ENCODE measurements around the gene C19orf12.

C19orf12 gene

DNA sequence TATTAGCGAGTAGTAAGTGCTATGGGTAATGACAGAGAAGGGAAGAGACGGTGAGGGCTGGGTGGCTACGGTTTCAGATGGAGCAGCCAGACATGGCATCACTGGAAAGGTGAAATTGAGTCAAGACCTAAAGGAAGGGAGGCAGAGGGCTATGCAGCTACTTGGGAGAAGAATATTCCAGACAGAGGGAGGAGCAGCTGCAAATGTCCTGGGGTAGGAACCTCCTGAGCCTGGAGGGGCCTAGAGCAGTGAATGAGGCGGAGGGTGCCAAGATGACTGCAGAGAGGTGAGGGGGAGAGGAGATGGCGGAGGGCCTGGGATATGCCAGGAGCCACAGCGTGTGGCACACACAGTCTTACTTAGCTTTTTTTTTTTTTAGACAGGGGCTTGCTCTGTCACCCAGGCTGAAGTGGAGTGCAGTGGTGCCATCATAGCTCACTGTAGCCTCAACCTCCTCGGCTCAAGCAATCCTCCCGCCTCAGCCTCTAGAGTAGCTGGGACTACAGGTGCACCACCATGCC is 28.7 kb downstream of the C19orf12 start:
- Mint-ChIP-seq H3K27me3 (no peaks in the 10 kb centered on the region), H3K9me3 (no peaks in the 10 kb centered on the region), H3K4me3 (no peak overlapping the region), H3K27ac (ENCODE audit: low read depth) (peak overlapping the region; percentile 13), H3K36me3 (ENCODE audit: insufficient read depth) (peaks cover 2% of the 10 kb centered on the region), H3K4me1 (peaks cover 46% of the 10 kb centered on the region)
- ATAC-seq (replicated peaks; ENCODE audit: extremely low read depth, poor library complexity, severe bottlenecking) (no peak), DNase-seq (ENCODE audit: low spot score in 2 of 2) (no peak)

DNA sequence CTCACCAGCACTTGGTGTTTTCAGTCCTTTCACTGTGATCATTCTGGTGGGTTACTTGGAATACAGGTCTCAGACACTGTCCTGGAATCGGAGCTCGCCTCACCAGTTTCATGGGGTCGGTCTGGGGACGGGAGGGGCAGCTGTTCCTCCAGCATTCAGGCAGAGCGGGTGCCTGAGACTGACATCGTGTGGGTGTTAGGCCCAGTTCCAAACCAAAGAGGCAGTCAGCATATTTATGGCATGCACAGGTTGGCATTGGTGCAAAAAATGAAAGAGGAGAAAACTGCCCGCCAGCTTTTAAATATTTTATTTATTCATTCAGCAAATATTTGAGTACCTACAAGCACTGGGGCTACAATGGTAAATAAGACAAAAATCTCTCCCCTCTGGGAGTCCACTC is 29.7 kb downstream of the C19orf12 start:
- Mint-ChIP-seq H3K4me3 (no peak overlapping the region), H3K9me3 (no peaks in the 10 kb centered on the region), H3K27me3 (no peaks in the 10 kb centered on the region), H3K27ac (ENCODE audit: low read depth) (peak overlapping the region; percentile 65), H3K4me1 (peaks cover 49% of the 10 kb centered on the region), H3K36me3 (ENCODE audit: insufficient read depth) (peaks cover 4% of the 10 kb centered on the region)
- DNase-seq (ENCODE audit: low spot score in 2 of 2), result no peak
- no peak for ATAC-seq (replicated peaks; ENCODE audit: extremely low read depth, poor library complexity, severe bottlenecking)

DNA sequence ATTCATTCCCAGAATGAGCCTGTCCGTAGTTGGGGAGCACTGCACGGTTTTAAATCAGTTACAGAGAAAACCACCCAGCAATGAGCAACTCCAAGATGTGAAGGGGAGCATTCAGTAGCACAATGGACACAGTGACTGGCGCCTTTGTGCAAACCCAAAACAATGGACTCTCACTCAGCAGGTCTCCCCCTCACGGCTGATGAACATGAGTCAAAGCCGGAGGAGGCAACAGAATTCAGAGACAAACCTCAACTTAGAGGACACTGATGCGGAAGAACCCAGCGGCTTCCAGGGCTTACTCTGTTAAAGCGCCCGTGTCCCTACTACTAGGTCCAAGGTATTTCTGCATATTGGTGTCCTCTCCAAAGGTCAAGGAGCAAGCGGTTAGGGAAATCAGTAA is 32.1 kb downstream of the C19orf12 start:
- ATAC-seq (replicated peaks; ENCODE audit: extremely low read depth, poor library complexity, severe bottlenecking) (no peak), DNase-seq (ENCODE audit: low spot score in 2 of 2) (no peak)
- Mint-ChIP-seq H3K4me3 (no peak overlapping the region), H3K27me3 (no peaks in the 10 kb centered on the region), H3K36me3 (ENCODE audit: insufficient read depth) (peaks cover 7% of the 10 kb centered on the region), H3K4me1 (peaks cover 54% of the 10 kb centered on the region), H3K27ac (ENCODE audit: low read depth) (no peak overlapping the region), H3K9me3 (no peaks in the 10 kb centered on the region)

DNA sequence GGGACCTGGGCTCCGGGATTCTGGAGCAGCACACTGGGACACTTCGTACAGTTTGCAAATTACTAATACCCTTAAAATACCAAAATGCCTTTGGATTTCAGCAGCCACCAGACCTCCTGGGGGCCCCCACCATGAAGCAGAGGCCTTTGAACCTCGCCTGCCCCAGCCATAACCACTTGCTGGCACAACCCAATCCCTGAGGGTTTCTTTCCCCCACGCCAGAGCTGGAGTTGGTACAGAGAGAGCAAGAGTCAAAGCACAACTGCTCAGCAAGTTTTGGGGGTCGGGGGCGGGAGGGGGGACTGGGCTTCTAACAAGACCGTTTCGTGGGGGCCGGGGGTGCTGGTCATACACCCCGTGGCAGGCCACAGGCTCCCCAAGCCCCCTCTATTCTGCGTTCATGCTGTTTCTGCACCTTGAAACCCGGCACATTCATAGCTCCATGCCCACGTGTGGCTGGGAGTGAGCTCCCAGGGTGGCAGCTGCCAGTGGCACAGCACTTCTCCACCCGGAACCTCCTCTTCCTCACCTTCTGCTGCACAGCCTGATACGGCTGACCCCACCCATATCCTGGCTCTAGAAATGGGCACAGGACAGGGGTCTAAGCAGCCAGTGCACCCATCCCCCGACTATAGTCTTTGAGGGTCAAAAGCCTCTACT is 32.7 kb downstream of the C19orf12 start:
- DNase-seq (ENCODE audit: low spot score in 2 of 2) (no peak), ATAC-seq (replicated peaks; ENCODE audit: extremely low read depth, poor library complexity, severe bottlenecking) (no peak)
- Mint-ChIP-seq H3K4me1 (peaks cover 58% of the 10 kb centered on the region), H3K9me3 (no peaks in the 10 kb centered on the region), H3K36me3 (ENCODE audit: insufficient read depth) (peaks cover 7% of the 10 kb centered on the region), H3K4me3 (no peak overlapping the region), H3K27ac (ENCODE audit: low read depth) (no peak overlapping the region), H3K27me3 (no peaks in the 10 kb centered on the region)

DNA sequence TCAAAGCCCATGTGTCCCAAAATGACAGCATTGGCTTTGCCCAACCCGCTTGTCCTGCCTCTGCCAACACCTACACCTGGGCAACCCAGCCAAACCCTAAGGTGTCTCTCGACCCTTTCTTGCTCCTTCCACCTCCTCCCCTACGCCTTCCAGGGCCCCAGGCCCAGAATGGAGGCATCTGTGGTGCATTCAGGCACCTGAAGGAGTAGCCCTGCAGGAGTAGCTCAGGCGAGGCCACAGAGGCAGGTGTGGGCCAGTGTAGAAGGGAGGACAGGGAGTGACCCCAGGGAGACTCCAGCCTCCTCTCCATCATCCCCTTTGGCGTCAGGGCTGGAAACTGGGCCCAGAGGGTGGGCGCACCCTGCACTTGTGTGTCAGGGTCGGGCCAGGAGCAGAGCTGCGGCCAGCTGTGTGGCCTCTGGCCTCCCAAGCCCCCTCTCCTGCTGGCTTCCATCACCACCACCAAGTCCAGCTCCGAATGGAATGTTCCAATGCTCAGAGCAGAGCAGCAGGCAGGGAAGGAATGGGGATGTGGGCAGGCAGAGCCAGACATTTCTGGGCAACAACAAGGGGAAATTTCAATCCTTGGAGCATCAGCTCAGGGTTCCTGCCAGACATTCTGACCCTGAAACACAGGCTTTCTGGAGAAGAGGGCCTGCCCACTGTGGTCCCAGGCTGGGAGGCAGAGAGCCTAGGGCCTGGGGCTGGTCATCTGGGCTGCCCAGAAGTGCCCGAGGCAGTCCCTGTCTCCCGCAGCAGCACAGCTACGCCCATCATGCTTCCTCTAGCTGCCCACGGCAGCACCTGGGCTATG is 33.4 kb downstream of the C19orf12 start:
- Mint-ChIP-seq H3K27me3 (no peaks in the 10 kb centered on the region), H3K36me3 (ENCODE audit: insufficient read depth) (peaks cover 9% of the 10 kb centered on the region), H3K4me1 (peaks cover 58% of the 10 kb centered on the region), H3K9me3 (no peaks in the 10 kb centered on the region), H3K4me3 (peak overlapping the region; percentile 71), H3K27ac (ENCODE audit: low read depth) (peak overlapping the region; percentile 91)
- no peak for ATAC-seq (replicated peaks; ENCODE audit: extremely low read depth, poor library complexity, severe bottlenecking)
- DNase-seq (ENCODE audit: low spot score in 2 of 2), result no peak

DNA sequence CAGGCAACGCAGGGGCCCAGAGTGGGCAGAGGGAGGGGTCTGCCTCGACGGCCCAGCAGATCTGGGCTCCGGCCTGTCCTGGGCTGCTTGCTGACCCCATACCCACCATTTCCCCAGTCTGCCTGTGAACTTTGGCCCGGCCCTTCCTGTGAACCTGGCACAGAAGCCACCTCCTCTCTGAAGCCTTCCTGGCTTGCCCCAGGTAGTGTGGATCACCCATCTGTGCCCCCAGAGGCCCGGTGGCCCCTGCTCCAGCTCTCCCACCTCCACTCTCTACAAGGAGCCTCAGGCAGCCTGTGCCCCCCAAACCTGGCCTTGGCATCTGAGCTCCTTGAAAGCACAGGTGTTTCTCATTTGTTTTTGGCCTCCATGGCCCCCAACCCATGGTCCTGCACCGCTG is 34.1 kb downstream of the C19orf12 start:
- ATAC-seq (replicated peaks; ENCODE audit: extremely low read depth, poor library complexity, severe bottlenecking) (no peak), DNase-seq (ENCODE audit: low spot score in 2 of 2) (no peak)
- Mint-ChIP-seq H3K27ac (ENCODE audit: low read depth) (peak overlapping the region; percentile 91), H3K36me3 (ENCODE audit: insufficient read depth) (peaks cover 16% of the 10 kb centered on the region), H3K27me3 (no peaks in the 10 kb centered on the region), H3K4me3 (peak overlapping the region; percentile 71), H3K4me1 (peaks cover 60% of the 10 kb centered on the region), H3K9me3 (no peaks in the 10 kb centered on the region)

DNA sequence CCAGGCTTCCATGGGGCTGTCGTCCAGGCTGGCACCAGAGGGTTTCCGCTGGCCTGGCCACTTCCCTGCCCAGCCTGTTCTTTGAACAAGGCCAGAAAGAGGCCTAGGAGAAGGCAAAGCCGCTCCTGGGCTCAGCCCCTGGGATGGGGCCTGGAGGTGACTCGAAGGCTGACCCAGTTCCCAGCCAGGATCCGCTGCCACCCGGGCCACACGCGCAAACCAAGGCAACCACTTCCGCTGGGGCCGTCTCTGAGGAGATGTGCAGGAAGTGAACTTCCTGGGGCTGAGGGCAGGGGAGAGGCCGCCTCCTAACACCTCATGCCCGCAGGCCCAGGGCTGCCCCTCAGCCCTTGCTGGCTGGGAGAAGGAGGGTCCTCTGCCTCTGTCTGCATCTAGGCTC is 34.6 kb downstream of the C19orf12 start:
- Mint-ChIP-seq H3K9me3 (no peaks in the 10 kb centered on the region), H3K4me3 (peak overlapping the region; percentile 71), H3K36me3 (ENCODE audit: insufficient read depth) (peaks cover 17% of the 10 kb centered on the region), H3K27me3 (no peaks in the 10 kb centered on the region), H3K27ac (ENCODE audit: low read depth) (peak overlapping the region; percentile 91), H3K4me1 (peaks cover 60% of the 10 kb centered on the region)
- ATAC-seq (replicated peaks; ENCODE audit: extremely low read depth, poor library complexity, severe bottlenecking) (peak; percentile 98), DNase-seq (ENCODE audit: low spot score in 2 of 2) (peak; percentile 69 to 85)

DNA sequence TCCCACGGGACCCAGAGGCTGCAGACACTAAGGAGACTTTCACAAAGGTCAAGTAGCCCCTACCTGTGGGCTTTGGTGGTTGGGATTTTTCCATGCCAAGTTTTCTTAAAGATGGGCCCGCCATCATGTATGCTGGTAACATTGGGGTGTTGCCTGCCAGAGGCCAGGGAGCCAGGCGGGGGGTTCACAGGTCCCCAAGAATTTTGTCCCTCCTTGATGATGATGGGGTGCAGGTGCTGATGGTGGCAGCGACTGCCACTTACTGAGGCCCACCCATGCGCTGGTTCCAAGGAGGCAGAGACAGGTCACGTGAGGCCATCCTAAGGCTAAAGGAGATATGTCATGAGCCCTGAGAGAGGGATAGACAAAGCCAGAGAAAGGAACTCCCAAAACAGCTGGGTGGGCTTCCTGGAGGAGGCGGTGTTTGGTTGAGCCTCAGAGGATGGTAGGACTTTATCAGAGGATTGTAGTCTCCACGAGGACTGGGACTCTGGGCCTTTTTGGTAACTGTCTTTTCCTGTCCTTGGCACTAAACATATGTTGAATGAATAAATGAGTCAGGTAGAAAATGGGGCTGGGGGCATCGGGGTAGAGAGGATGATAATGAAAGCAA is 35.4 kb downstream of the C19orf12 start:
- peaks cover 54% of the 10 kb centered on the region for H3K4me1 Mint-ChIP-seq
- no peaks in the 10 kb centered on the region for H3K9me3 Mint-ChIP-seq
- no peaks in the 10 kb centered on the region for H3K27me3 Mint-ChIP-seq
- peak overlapping the region; percentile 71 for H3K4me3 Mint-ChIP-seq
- H3K27ac Mint-ChIP-seq (ENCODE audit: low read depth), result peak overlapping the region; percentile 91
- peaks cover 23% of the 10 kb centered on the region for H3K36me3 Mint-ChIP-seq (ENCODE audit: insufficient read depth)
- no peak for DNase-seq (ENCODE audit: low spot score in 2 of 2)
- ATAC-seq (replicated peaks; ENCODE audit: extremely low read depth, poor library complexity, severe bottlenecking), result no peak

DNA sequence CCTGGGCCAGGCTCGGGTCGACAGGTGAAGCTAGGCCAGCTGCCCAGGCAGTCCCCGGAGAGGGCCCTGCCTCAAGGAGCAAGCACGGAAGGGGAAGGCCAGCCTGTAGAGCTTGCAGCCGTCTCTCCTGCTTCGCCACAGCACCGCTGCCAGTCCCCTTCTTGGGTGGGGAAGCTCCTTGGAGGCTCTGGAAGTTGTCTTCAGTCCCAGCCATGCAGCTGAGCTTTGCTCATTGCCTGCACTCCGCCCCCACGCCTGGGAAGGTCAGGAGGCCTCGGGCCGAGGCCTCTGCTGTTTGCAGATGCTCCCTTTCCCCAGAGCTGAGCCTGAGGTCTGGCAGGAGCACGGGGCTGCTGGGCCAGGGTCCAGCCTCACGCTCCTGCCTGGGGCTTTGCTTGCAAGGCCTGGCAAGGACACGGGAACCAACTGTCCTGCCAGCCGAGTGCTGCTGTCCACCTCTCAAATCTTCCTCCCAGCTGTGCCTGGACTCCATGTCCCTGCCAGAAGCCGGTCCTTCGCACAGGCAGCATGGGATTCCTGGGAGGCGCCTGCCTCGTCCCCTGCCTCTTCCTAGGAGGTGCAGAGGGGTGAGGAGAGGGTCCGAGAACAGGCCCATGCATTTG is 36.5 kb downstream of the C19orf12 start:
- peaks cover 28% of the 10 kb centered on the region for H3K36me3 Mint-ChIP-seq (ENCODE audit: insufficient read depth)
- no peaks in the 10 kb centered on the region for H3K9me3 Mint-ChIP-seq
- DNase-seq (ENCODE audit: low spot score in 2 of 2) (no peak), ATAC-seq (replicated peaks; ENCODE audit: extremely low read depth, poor library complexity, severe bottlenecking) (no peak)
- H3K4me3 Mint-ChIP-seq, result peak overlapping the region; percentile 45
- H3K27ac Mint-ChIP-seq (ENCODE audit: low read depth), result peak overlapping the region; percentile 72
- H3K27me3 Mint-ChIP-seq, result no peaks in the 10 kb centered on the region
- peaks cover 53% of the 10 kb centered on the region for H3K4me1 Mint-ChIP-seq

DNA sequence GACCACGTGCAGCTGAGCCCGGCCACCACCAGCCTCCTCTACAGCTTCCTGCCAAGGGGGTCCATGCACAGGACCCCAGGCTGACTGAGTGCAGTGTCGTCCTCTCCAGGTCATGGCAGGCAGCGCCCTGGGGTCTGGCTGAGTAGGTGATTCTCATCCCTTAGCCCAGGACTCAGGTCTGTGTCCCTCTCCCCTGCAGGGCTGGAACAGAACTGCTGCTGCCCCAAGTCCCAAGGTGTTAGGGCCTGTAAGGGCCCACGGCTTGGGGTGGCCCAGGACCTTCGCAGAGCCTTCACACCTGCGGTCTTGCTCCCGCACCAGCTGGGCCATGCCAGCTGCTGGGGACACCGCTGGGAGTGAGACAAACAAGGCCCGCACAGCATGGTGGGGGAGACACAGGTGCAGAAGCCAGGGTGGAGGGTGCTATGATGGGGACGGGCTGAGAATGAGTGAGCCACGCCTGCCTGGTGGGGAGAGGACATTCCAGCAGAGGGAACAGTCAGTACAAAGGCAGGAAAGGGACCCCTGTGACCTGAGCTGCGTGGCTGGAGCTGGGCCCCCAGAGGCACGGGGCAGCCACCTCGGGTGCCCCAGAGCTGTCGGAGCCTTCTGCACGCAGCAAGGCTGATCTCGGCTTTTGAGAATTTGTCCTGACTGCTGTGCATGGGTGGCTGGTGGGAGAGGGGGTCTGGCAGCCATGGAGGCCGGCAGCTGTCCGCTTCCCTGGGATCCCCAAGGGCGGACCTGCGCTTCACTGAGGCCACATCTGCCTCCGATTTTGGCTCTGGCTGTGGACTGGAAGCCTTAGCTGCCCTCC is 37.9 kb downstream of the C19orf12 start:
- peak overlapping the region; percentile 61 for H3K4me3 Mint-ChIP-seq
- peaks cover 57% of the 10 kb centered on the region for H3K4me1 Mint-ChIP-seq
- H3K27me3 Mint-ChIP-seq, result no peaks in the 10 kb centered on the region
- no peak for ATAC-seq (replicated peaks; ENCODE audit: extremely low read depth, poor library complexity, severe bottlenecking)
- H3K9me3 Mint-ChIP-seq, result no peaks in the 10 kb centered on the region
- no peak for DNase-seq (ENCODE audit: low spot score in 2 of 2)
- H3K27ac Mint-ChIP-seq (ENCODE audit: low read depth), result peak overlapping the region; percentile 53
- H3K36me3 Mint-ChIP-seq (ENCODE audit: insufficient read depth), result peaks cover 41% of the 10 kb centered on the region

DNA sequence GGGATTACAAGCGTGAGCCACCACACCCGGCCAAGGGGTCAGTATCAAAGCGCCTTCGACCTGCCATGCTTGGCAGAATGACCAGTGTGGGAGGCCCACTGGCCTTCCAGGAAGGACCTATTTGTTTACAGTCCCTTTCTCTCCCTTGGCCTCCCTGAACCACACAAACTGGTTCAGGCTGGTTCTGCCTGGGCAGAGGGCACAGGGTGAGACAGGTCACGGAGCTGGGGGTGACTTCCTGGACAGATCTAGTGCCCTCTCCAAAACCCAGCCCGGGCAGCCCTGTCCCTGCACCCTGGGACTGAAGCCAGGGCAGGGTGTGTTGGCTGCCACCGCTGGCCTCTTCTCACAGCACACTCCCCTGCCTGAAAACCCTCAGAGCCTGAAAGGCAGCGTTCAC is 38.5 kb downstream of the C19orf12 start:
- H3K27ac Mint-ChIP-seq (ENCODE audit: low read depth), result peak overlapping the region; percentile 53
- no peaks in the 10 kb centered on the region for H3K27me3 Mint-ChIP-seq
- DNase-seq (ENCODE audit: low spot score in 2 of 2), result no peak
- H3K36me3 Mint-ChIP-seq (ENCODE audit: insufficient read depth), result peaks cover 47% of the 10 kb centered on the region
- H3K4me3 Mint-ChIP-seq, result peak overlapping the region; percentile 61
- H3K4me1 Mint-ChIP-seq, result peaks cover 62% of the 10 kb centered on the region
- H3K9me3 Mint-ChIP-seq, result no peaks in the 10 kb centered on the region
- no peak for ATAC-seq (replicated peaks; ENCODE audit: extremely low read depth, poor library complexity, severe bottlenecking)

Measured in central memory CD8-positive, alpha-beta T cell (primary cell).